ENCODE data around the gene ADAP1. TPM values are rescaled to one million over a fixed set of nuclear protein-coding genes. Genes with fewer than 3 reads are reported as not detected.
"Not testable (repeated sequence)": the region's sequence is repeated elsewhere in the genome, so short reads cannot be mapped to it uniquely, and the experiment has no call there.

Gene ADAP1
- total and polyA plus RNA-seq, 2 of the 13 experiments (the other 11 are each of a cell fraction or from before 2014, with no cell fraction given) = 10.5 to 24.6 TPM

DNA sequence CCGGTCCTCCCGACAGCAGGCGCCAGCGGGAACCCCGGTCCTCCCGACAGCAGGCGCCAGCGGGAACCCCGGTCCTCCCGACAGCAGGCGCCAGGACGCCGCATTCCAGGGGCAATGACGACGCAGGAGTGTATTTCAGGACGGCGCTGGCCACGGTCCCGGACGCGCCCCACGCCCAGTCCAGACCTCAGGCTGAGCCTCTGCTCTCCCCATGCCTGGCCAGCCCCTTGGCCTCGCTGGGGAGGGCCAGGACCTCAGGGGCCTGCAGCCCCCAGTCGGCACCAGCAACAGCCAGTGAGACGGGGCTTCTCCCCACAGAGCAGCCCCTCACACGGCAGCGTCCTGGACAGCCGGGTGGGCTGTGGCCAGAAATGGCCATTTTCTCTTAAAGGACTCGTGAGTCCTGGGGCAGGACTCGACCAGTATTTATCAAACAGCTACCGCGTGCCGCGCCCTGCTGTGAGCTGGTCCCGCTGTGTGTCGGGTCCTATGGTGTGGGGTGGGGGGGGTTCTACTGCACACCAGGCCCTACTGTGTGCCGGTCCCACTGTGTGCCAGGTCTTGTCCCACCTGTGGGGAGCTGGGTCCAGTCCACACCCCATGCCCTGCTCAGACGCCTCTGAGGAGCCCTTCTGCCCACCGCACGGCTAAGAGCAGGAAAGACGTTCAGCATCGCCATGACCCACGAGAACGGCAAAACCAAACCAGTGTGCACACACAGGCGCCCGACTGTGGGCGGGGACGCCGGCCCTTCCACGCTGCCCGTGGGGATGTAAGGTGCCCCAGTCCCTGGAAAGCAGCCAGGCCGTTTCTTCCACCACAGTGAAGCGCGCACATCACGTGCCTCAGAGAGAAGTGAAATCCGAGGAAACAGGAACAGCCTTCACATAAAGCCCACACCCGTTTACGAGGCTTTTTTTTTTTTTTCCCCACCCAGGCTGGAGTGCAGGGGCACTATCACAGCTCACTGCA is 44.8 kb downstream of the ADAP1 start (continued):
- TF ChIP-seq FOXK1 (CRISPR knock-in tag; IDR thresholded peaks at IDR 0.05; ENCODE audit: borderline replicate concordance, low read depth) (no peak), MBNL3 (CRISPR knock-in tag; conservative IDR thresholded peaks at IDR 0.05) (no peak), MYPOP (CRISPR knock-in tag; IDR thresholded peaks at IDR 0.05) (no peak)
- TF ChIP-seq, protein P1, sequence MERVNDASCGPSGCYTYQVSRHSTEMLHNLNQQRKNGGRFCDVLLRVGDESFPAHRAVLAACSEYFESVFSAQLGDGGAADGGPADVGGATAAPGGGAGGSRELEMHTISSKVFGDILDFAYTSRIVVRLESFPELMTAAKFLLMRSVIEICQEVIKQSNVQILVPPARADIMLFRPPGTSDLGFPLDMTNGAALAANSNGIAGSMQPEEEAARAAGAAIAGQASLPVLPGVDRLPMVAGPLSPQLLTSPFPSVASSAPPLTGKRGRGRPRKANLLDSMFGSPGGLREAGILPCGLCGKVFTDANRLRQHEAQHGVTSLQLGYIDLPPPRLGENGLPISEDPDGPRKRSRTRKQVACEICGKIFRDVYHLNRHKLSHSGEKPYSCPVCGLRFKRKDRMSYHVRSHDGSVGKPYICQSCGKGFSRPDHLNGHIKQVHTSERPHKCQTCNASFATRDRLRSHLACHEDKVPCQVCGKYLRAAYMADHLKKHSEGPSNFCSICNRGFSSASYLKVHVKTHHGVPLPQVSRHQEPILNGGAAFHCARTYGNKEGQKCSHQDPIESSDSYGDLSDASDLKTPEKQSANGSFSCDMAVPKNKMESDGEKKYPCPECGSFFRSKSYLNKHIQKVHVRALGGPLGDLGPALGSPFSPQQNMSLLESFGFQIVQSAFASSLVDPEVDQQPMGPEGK (CRISPR knock-in tag; IDR thresholded peaks at IDR 0.05) = no peak

GRCh38 chr7:908591-909357 is 45.7 kb downstream of the ADAP1 start:
- FAIRE-seq; CTCF ChIA-PET (ENCODE audit: low intra/inter-chr PET ratio, low total read pairs); H3K9me3 ChIP-seq (ENCODE audit: low read length); H3K27me3 ChIP-seq (ENCODE audit: control insufficient read depth in 1 of 2, insufficient read depth in 2 of 2, low read length in 2 of 2); H3K4me2 ChIP-seq (ENCODE audit: low read depth, low read length); H3K27ac ChIP-seq (ENCODE audit: extremely low read length, insufficient read depth, low read length); H2AFZ ChIP-seq (ENCODE audit: low read length); H4K20me1 ChIP-seq (ENCODE audit: insufficient read depth, low read length); H3K4me3 ChIP-seq (replicated peaks in 1 of 3; ENCODE audit: insufficient read depth in 1 of 3, low read depth in 2 of 3, low read length in 3 of 3); BruUV-seq (replicated peaks); H3K4me1 ChIP-seq (ENCODE audit: insufficient read depth, low read length); H3K36me3 ChIP-seq (replicated peaks in 1 of 2; ENCODE audit: control insufficient read depth in 1 of 2, insufficient read depth in 2 of 2, low read length in 2 of 2); ATAC-seq; H3K9ac ChIP-seq (ENCODE audit: insufficient read depth, low read depth, low read length); DNase-seq (ENCODE audit: low spot score); in situ Hi-C loops (cut with HindIII; ENCODE audit: extremely low pct_ligation_motif_present, low pct_unique_long_range_greater_than_20kb); H3K79me2 ChIP-seq (ENCODE audit: insufficient read depth, low read length); POLR2A ChIA-PET: not testable (repeated sequence)
- intact Hi-C loops (cut with micrococcal nuclease; ENCODE audit: unreplicated experiment) = loop anchor here (10.0 kb wide), 1 partner anchor 46 kb away; the partner anchor contains the start of gene ADAP1
- 96% methylated on average over 27 of the region's 73 CpGs for WGBS (ENCODE audit: low lambda C conversion rate)
- peak; percentile 53; the same call in 1 of the 2 replicates for TF ChIP-seq HOXA3 (CRISPR knock-in tag; IDR thresholded peaks at IDR 0.05)
- TF ChIP-seq, protein P2, sequence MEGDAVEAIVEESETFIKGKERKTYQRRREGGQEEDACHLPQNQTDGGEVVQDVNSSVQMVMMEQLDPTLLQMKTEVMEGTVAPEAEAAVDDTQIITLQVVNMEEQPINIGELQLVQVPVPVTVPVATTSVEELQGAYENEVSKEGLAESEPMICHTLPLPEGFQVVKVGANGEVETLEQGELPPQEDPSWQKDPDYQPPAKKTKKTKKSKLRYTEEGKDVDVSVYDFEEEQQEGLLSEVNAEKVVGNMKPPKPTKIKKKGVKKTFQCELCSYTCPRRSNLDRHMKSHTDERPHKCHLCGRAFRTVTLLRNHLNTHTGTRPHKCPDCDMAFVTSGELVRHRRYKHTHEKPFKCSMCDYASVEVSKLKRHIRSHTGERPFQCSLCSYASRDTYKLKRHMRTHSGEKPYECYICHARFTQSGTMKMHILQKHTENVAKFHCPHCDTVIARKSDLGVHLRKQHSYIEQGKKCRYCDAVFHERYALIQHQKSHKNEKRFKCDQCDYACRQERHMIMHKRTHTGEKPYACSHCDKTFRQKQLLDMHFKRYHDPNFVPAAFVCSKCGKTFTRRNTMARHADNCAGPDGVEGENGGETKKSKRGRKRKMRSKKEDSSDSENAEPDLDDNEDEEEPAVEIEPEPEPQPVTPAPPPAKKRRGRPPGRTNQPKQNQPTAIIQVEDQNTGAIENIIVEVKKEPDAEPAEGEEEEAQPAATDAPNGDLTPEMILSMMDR (CRISPR knock-in tag; IDR thresholded peaks at IDR 0.05) = peak; percentile 31; the same call in 1 of the 2 replicates
- TF ChIP-seq STAG1 (CRISPR knock-in tag; IDR thresholded peaks at IDR 0.05) = 0 out of 2 replicates have a peak, but pooled peaks have one; percentile 13
- TF ChIP-seq, protein P3, sequence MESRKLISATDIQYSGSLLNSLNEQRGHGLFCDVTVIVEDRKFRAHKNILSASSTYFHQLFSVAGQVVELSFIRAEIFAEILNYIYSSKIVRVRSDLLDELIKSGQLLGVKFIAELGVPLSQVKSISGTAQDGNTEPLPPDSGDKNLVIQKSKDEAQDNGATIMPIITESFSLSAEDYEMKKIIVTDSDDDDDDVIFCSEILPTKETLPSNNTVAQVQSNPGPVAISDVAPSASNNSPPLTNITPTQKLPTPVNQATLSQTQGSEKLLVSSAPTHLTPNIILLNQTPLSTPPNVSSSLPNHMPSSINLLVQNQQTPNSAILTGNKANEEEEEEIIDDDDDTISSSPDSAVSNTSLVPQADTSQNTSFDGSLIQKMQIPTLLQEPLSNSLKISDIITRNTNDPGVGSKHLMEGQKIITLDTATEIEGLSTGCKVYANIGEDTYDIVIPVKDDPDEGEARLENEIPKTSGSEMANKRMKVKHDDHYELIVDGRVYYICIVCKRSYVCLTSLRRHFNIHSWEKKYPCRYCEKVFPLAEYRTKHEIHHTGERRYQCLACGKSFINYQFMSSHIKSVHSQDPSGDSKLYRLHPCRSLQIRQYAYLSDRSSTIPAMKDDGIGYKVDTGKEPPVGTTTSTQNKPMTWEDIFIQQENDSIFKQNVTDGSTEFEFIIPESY (CRISPR knock-in tag; IDR thresholded peaks at IDR 0.05) = peak; percentile 89
